T-cell (primary cell): ENCODE results near the gene ZMYM2. TPM values are rescaled to one million over a fixed set of nuclear protein-coding genes. Genes with fewer than 3 reads are reported as not detected.

Experiments used
- ATAC-seq, 4 experiments: fragments of 200-7000 bp in 3 of 4; fragments of 150-1000 bp in 1 of 4; cut with Tn5 transposase; replicated peaks in 1 of 4; 1 replicate in 3 of 4; 2 replicates in 1 of 4; pipeline ENCODE4 v1.10.0; 2021; ENCODE audit warnings: moderate library complexity in 3 of 4, mild to moderate bottlenecking in 2 of 4, moderate number of reproducible peaks in 1 of 4
- CTCF ChIA-PET, 2 donors: fragments of 300-600 bp; sonication (Branson Sonifier 250); formaldehyde crosslinking; loops; one replicate each; lab custom pipeline; 2022; ENCODE audit warnings: antibody characterized with exemption in 2 of 2; lab: Charles Lee
- POLR2A ChIA-PET, 2 donors: fragments of 300-600 bp; sonication (Branson Sonifier 250); formaldehyde crosslinking; loops; one replicate each; lab custom pipeline; 2022; ENCODE audit warnings: antibody characterized with exemption in 2 of 2; lab: Charles Lee
- DNase-seq, 35 experiments: peaks; one replicate each; pipeline versions ENCODE4 v3.0.0 to v3.0.0-alpha.2; 2013 to 2023
- H3K27ac ChIP-seq: one replicate; pipeline ENCODE4 v1.5.1; 2013; ENCODE audit warnings: low read length
- H3K27me3 ChIP-seq, 2 experiments: replicated peaks in 1 of 2; 1 replicate in 1 of 2; 2 replicates in 1 of 2; pipeline versions ENCODE4 v1.6.1 to v1.7.0; 2013; ENCODE audit warnings: low read length in 1 of 2, mixed read lengths in 1 of 2; ENCODE audit not compliant: control insufficient read depth in 2 of 2, insufficient read depth in 2 of 2; ENCODE audit errors: extremely low read depth in 1 of 2
- H3K36me3 ChIP-seq, 2 donors: 1 replicate in 1 of 2; 2 replicates in 1 of 2; pipeline versions ENCODE4 v1.6.1 to v1.7.0; 2013; ENCODE audit warnings: low read length in 1 of 2; ENCODE audit not compliant: control insufficient read depth in 2 of 2, insufficient read depth in 1 of 2; ENCODE audit errors: extremely low read depth in 1 of 2
- H3K4me1 ChIP-seq, 2 experiments: 1 replicate in 1 of 2; 2 replicates in 1 of 2; pipeline versions ENCODE4 v1.6.1 to v1.7.0; 2013; ENCODE audit warnings: low read length in 2 of 2, mixed read lengths in 1 of 2; ENCODE audit not compliant: insufficient read depth in 2 of 2, control insufficient read depth in 1 of 2; ENCODE audit errors: extremely low read depth in 1 of 2
- H3K4me3 ChIP-seq, 2 donors: 1 replicate in 1 of 2; 2 replicates in 1 of 2; pipeline versions ENCODE4 v1.5.1 to v1.7.0; 2013; ENCODE audit warnings: mild to moderate bottlenecking in 2 of 2, low read length in 1 of 2, moderate library complexity in 1 of 2; ENCODE audit not compliant: control insufficient read depth in 1 of 2; ENCODE audit errors: extremely low read depth in 1 of 2
- H3K9me3 ChIP-seq: 2 replicates; pipeline ENCODE4 v1.7.0; 2013
- H3K27ac Mint-ChIP-seq, 2 donors: one replicate each; pipeline ENCODE4 v1.8.0; 2020 to 2021; ENCODE audit warnings: mild to moderate bottlenecking in 2 of 2, mixed read lengths in 2 of 2
- H3K27me3 Mint-ChIP-seq, 2 donors: one replicate each; pipeline ENCODE4 v1.8.0; 2021 to 2022; ENCODE audit warnings: mixed read lengths in 2 of 2
- H3K36me3 Mint-ChIP-seq: one replicate; pipeline ENCODE4 v1.8.0; 2021; ENCODE audit warnings: mixed read lengths
- H3K4me1 Mint-ChIP-seq, 3 donors: one replicate each; pipeline ENCODE4 v1.8.0; 2020 to 2022; ENCODE audit warnings: mixed read lengths in 3 of 3, mild to moderate bottlenecking in 1 of 3
- H3K4me3 Mint-ChIP-seq, 3 donors: one replicate each; pipeline ENCODE4 v1.8.0; 2020 to 2022; ENCODE audit warnings: mild to moderate bottlenecking in 3 of 3, mixed read lengths in 3 of 3, moderate library complexity in 3 of 3
- H3K9me3 Mint-ChIP-seq, 3 donors: one replicate each; pipeline ENCODE4 v1.8.0; 2020 to 2022; ENCODE audit warnings: mixed read lengths in 3 of 3
- WGBS: methylation state at CpG from one replicate; pipeline ENCODE4 v1.1.5; 2013; ENCODE audit warnings: missing lambda C conversion rate; ENCODE audit not compliant: insufficient coverage; 5-methylcytosine and 5-hydroxymethylcytosine counted together
- total RNA-seq, 35 experiments: library from RNA in 6 of 35; stranded (reverse) in 6 of 35; fragments of 120-200 nt in 1 of 35; gene quantifications; one replicate each; pipeline versions ENCODE4 v1.2.1 to v1.2.4 and lab custom pipeline; 2013 to 2026

Gene ZMYM2
- total RNA-seq, 5 donors from 2014 or later (not counting 1 experiment from before 2014, with no cell fraction given) = 63.6 to 123 (median 83.6) TPM

- ATAC-seq = no peak
- Mint-ChIP-seq H3K4me1 (peaks cover 0 to 8% (median 5%) of the 10 kb centered on the region in 3 donors), H3K4me3 (no peak overlapping the region), H3K27ac (no peak overlapping the region), H3K27me3 (peaks cover 12 to 26% of the 10 kb centered on the region in 2 donors), H3K9me3 (no peaks in the 10 kb centered on the region), H3K36me3 (no peaks in the 10 kb centered on the region)
- WGBS = 80% methylated on average over 3 of the region's 11 CpGs
- no peak overlapping the region for H3K4me3 ChIP-seq
- no peaks in the 10 kb centered on the region for H3K36me3 ChIP-seq
- ChIA-PET POLR2A (no interaction called here), CTCF (no interaction called here)
- no peak overlapping the region for H3K27ac ChIP-seq
- peaks cover 7 to 80% of the 10 kb centered on the region in 2 experiments for H3K27me3 ChIP-seq
- H3K9me3 ChIP-seq = no peaks in the 10 kb centered on the region
- H3K4me1 ChIP-seq = peaks cover 0 to 20% of the 10 kb centered on the region in 2 experiments
- DNase-seq = no peak
Observed at GRCh38 chr13:20131057-20131832, 172.7 kb downstream of the ZMYM2 start.

DNA sequence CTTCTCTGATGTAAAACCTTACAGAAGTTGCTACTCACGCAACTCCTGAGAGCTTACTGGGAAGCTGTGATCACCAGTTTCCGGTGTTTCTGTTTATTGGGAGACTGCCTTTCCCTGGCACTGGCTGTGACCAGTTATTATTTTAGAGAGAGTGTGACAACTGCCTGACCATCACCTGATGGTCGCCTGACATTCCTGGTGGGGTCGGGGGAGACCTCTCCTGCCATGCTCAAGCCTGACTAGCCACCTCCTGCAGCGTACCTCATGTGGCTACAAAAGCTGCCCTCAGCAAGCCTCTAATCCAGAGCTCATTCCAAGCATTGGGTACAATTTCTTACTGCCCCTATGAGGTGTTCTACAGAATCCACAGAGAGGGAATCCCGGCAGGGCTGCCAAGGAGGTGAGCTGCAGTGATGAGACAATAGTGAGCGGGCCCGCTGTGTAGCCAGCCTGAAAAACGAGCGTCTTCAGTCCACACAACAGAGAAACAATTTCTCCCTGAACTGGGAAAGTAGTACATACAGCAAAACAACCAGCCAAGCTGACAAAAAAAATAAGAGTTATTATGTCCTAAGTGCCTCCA, 173.6 kb downstream of the ZMYM2 start:
- Histone ChIP-seq H3K27ac (no peak overlapping the region), H3K36me3 (no peaks in the 10 kb centered on the region), H3K27me3 (peaks cover 7 to 80% of the 10 kb centered on the region in 2 experiments), H3K9me3 (no peaks in the 10 kb centered on the region), H3K4me1 (peaks cover 0 to 27% of the 10 kb centered on the region in 2 experiments), H3K4me3 (no peak overlapping the region)
- Mint-ChIP-seq H3K27me3 (peaks cover 16 to 33% of the 10 kb centered on the region in 2 donors), H3K4me3 (no peak overlapping the region), H3K36me3 (no peaks in the 10 kb centered on the region), H3K4me1 (peaks cover 0 to 13% (median 9%) of the 10 kb centered on the region in 3 donors), H3K9me3 (no peaks in the 10 kb centered on the region), H3K27ac (no peak overlapping the region)
- WGBS = 72% methylated on average over 3 of the region's 10 CpGs
- ChIA-PET POLR2A (no interaction called here), CTCF (interaction anchor here in 1 of 2 donors (1.0 kb wide), 1 partner anchor 30 kb away, joined by 3 read pairs; no protein-coding TSS in a partner anchor)
- ATAC-seq (no peak), DNase-seq (no peak)

- H3K9me3 ChIP-seq = no peaks in the 10 kb centered on the region
- no peak for ATAC-seq
- no peak overlapping the region for H3K4me3 ChIP-seq
- H3K36me3 Mint-ChIP-seq = no peaks in the 10 kb centered on the region
- DNase-seq = no peak
- H3K27ac Mint-ChIP-seq = no peak overlapping the region
- no peaks in the 10 kb centered on the region for H3K9me3 Mint-ChIP-seq
- no peak overlapping the region for H3K27ac ChIP-seq
- H3K4me1 ChIP-seq = peaks cover 0 to 8% of the 10 kb centered on the region in 2 experiments
- peaks cover 21 to 37% of the 10 kb centered on the region in 2 donors for H3K27me3 Mint-ChIP-seq
- ChIA-PET POLR2A (interaction anchor here in 1 of 2 donors (0.7 kb wide), 1 partner anchor 14 kb away, joined by 8 read pairs; no protein-coding TSS in a partner anchor), CTCF (interaction anchor here (0.6 to 0.9 kb wide), 2 partner anchors 28 to 725 kb away, joined by 3 read pairs; no protein-coding TSS in a partner anchor)
- no CpG with 5 or more reads among the region's 8 CpGs for WGBS
- H3K4me3 Mint-ChIP-seq = no peak overlapping the region
- H3K36me3 ChIP-seq = no peaks in the 10 kb centered on the region
- peaks cover 0 to 6% (median 3%) of the 10 kb centered on the region in 3 donors for H3K4me1 Mint-ChIP-seq
- H3K27me3 ChIP-seq = peaks cover 4 to 62% of the 10 kb centered on the region in 2 experiments
Observed at GRCh38 chr13:20134732-20135131, 176.2 kb downstream of the ZMYM2 start.

DNA sequence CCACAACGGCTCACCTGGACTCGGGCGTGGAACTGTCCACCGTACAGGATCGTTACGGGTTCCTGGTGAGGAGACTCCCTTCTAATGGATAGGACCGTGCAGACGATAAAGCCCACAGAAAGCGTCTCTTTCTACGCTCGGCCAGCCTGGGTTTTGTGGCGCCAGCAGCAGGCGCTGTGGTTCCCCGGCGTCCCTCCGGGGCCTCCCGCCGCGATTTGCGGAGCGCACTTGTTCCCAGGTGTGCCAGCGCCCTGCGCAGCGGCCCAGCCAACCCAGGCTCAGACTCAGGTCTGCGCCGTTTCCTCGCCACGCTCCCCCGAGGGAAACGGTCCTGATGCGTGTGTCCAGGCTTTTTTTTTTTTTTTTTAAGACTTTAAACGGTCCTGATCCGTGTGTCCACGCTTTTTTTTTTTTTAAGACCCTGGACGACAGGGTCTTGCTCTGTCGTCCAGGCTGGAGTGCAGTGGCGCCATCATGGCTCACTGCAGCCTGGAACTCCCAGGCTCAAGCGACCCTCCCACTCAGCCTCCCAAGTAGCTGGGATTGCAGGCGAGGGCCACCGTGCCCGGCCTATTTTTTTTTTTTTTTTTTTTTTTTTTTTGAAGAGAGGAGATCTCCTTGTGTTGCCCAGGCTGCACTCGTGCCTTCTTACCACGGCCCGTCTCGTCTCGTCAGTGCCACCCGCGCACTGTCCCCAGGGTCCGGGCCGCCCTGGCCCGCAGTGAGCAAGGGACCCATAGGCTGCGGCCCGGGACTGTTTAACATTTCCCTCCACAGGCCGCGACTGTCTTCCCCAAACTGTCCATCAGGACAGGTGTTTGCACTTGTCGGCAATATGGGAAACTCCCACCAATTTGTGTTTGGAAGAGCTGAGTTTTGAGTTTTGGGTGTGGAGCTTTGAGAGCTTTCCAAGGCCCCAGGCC, 178.5 kb downstream of the ZMYM2 start:
- Mint-ChIP-seq H3K27ac (no peak overlapping the region), H3K9me3 (no peaks in the 10 kb centered on the region), H3K4me1 (peaks cover 4 to 6% (median 5%) of the 10 kb centered on the region in 3 donors), H3K36me3 (no peaks in the 10 kb centered on the region), H3K4me3 (peak overlapping the region in 1 of 3 donors; percentile 17), H3K27me3 (peaks cover 30 to 54% of the 10 kb centered on the region in 2 donors)
- H3K4me1 ChIP-seq = peaks cover 0 to 8% of the 10 kb centered on the region in 2 experiments
- no peaks in the 10 kb centered on the region for H3K9me3 ChIP-seq
- 18% methylated on average over 39 of the region's 56 CpGs for WGBS
- no peaks in the 10 kb centered on the region for H3K36me3 ChIP-seq
- ChIA-PET POLR2A (no interaction called here), CTCF (no interaction called here)
- H3K27me3 ChIP-seq = peaks cover 0 to 52% of the 10 kb centered on the region in 2 experiments
- DNase-seq = peak in 10 of 35 experiments; percentile 22 to 52 (median 36)
- no peak overlapping the region for H3K4me3 ChIP-seq
- H3K27ac ChIP-seq = no peak overlapping the region
- peak; percentile 57 to 79 (median 68) for ATAC-seq

DNA sequence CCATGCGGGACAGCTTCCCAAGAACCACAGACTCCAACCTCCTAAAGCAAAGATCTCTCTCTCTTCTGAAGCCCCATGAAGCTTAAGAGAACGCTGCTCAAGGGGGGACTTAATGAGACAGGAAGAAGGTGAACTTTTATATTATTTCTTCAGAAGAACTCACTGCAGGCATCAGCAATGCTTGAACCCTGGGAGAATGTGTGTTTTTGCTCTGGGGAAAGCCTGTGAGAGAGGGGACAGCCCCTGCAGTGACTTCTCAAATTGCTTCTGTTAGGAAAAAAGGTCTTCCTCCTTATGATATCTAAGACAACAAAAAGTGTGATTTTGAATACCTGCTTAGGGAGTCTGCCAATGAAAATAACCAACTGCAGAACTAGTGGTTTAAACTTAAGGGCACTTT, 179.3 kb downstream of the ZMYM2 start:
- H3K4me1 ChIP-seq = peaks cover 0 to 8% of the 10 kb centered on the region in 2 experiments
- H3K27ac ChIP-seq = no peak overlapping the region
- no CpG with 5 or more reads among the region's 2 CpGs for WGBS
- no peak overlapping the region for H3K4me3 ChIP-seq
- no peak for DNase-seq
- H3K27ac Mint-ChIP-seq = no peak overlapping the region
- peaks cover 0 to 54% of the 10 kb centered on the region in 2 experiments for H3K27me3 ChIP-seq
- H3K4me3 Mint-ChIP-seq = no peak overlapping the region
- peaks cover 30 to 56% of the 10 kb centered on the region in 2 donors for H3K27me3 Mint-ChIP-seq
- H3K9me3 ChIP-seq = no peaks in the 10 kb centered on the region
- ChIA-PET CTCF (no interaction called here), POLR2A (no interaction called here)
- H3K36me3 ChIP-seq = no peaks in the 10 kb centered on the region
- H3K36me3 Mint-ChIP-seq = no peaks in the 10 kb centered on the region
- peaks cover 5 to 7% (median 6%) of the 10 kb centered on the region in 3 donors for H3K4me1 Mint-ChIP-seq
- H3K9me3 Mint-ChIP-seq = no peaks in the 10 kb centered on the region
- ATAC-seq = no peak

DNA sequence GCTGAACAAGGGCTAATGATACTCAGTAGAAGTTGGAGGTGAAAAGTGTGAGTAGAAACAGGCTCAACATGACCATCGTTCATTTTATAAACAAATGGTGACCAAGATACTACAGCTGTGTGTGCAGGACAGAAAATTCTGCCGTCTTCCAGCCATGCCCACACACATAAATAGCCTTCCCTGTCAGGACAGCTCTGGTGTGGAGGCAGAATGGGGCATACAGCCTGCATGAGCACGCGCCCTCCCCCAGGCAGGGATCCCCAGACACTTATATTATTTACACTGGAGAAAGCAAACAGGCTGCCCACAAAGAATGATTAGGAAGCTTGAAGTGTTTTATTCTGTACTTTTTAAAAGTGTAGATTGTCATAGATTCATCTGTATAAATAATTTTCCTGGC, 182.0 kb downstream of the ZMYM2 start:
- ChIA-PET POLR2A (no interaction called here), CTCF (no interaction called here)
- H3K9me3 Mint-ChIP-seq = no peaks in the 10 kb centered on the region
- no peak overlapping the region for H3K27ac Mint-ChIP-seq
- WGBS = no CpG with 5 or more reads among the region's 4 CpGs
- no peaks in the 10 kb centered on the region for H3K36me3 Mint-ChIP-seq
- H3K4me3 Mint-ChIP-seq = no peak overlapping the region
- H3K27me3 ChIP-seq = peaks cover 0 to 56% of the 10 kb centered on the region in 2 experiments
- H3K27ac ChIP-seq = no peak overlapping the region
- peaks cover 0 to 11% of the 10 kb centered on the region in 2 experiments for H3K4me1 ChIP-seq
- H3K4me1 Mint-ChIP-seq = peaks cover 8 to 10% (median 9%) of the 10 kb centered on the region in 3 donors
- DNase-seq = no peak
- no peak for ATAC-seq
- H3K27me3 Mint-ChIP-seq = peaks cover 37 to 66% of the 10 kb centered on the region in 2 donors
- no peak overlapping the region for H3K4me3 ChIP-seq
- no peaks in the 10 kb centered on the region for H3K9me3 ChIP-seq
- no peaks in the 10 kb centered on the region for H3K36me3 ChIP-seq
